ENCODE results near the gene POLR2L. TPM values are rescaled to one million over a fixed set of nuclear protein-coding genes. Genes with fewer than 3 reads are reported as not detected.

The POLR2L gene
- total RNA-seq, 1 donor from 2014 or later = 53.8 TPM

DNA sequence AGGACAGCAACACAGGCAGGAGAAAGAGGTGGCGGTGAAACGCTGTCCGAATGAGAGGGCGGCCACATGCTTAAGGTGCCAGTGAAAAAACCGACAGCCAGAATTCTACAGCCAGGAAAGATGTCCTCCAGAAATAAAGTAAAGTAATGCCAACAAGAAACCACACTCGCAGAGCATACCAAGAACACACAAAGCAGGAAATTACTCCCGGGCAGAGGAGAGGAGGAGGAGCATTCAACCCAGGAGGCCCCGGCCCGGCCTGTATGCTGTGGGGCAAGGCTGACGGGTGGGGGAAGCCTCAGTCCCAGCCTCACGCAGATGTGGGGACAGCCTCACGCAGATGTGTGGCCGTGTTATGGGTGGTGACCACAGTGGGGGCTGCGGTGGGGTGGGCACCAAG, 40.3 kb upstream of the POLR2L start:
- Histone ChIP-seq H3K27me3 (no peaks in the 10 kb centered on the region), H3K27ac (no peak overlapping the region), H3K36me3 (no peaks in the 10 kb centered on the region), H3K4me1 (no peaks in the 10 kb centered on the region), H3K9me3 (no peaks in the 10 kb centered on the region), H3K4me3 (no peak overlapping the region)
- intact Hi-C loops (cut with DNase I) = no loop called here
- no peak for DNase-seq (ENCODE audit: extremely low spot score in 2 of 2)
- TF ChIP-seq POLR2AphosphoS5 (IDR thresholded peaks at IDR 0.05; ENCODE audit: insufficient read depth in 1 of 2, low read depth in 1 of 2) (no peak), POLR2A (IDR thresholded peaks at IDR 0.05) (no peak)
- TF ChIP-seq, protein P1, sequence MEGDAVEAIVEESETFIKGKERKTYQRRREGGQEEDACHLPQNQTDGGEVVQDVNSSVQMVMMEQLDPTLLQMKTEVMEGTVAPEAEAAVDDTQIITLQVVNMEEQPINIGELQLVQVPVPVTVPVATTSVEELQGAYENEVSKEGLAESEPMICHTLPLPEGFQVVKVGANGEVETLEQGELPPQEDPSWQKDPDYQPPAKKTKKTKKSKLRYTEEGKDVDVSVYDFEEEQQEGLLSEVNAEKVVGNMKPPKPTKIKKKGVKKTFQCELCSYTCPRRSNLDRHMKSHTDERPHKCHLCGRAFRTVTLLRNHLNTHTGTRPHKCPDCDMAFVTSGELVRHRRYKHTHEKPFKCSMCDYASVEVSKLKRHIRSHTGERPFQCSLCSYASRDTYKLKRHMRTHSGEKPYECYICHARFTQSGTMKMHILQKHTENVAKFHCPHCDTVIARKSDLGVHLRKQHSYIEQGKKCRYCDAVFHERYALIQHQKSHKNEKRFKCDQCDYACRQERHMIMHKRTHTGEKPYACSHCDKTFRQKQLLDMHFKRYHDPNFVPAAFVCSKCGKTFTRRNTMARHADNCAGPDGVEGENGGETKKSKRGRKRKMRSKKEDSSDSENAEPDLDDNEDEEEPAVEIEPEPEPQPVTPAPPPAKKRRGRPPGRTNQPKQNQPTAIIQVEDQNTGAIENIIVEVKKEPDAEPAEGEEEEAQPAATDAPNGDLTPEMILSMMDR (IDR thresholded peaks at IDR 0.05) = no peak

DNA sequence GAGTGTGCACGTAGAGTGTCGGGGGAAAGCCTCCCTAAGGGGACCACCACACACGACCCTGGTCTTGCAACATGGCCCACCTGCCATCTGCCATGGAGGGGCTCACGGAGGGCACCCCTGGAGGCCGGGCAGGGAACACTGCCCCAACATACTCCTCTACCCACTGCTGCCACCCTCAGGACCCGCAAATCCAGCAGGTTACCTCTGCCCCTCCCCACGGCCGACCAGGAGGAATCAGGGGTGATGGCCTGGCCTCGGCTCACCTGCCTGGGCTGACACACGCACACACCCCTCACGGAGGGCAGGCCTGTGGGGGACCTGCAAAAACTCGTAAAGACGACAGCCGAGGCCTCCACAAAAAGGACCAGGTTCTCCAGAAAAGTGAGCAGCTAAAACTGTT, 38.1 kb upstream of the POLR2L start:
- H3K9me3 ChIP-seq = no peaks in the 10 kb centered on the region
- no peak overlapping the region for H3K27ac ChIP-seq
- no peak for DNase-seq (ENCODE audit: extremely low spot score in 2 of 2)
- no peaks in the 10 kb centered on the region for H3K36me3 ChIP-seq
- H3K4me1 ChIP-seq = no peaks in the 10 kb centered on the region
- no peak overlapping the region for H3K4me3 ChIP-seq
- TF ChIP-seq POLR2A (IDR thresholded peaks at IDR 0.05) (no peak), POLR2AphosphoS5 (IDR thresholded peaks at IDR 0.05; ENCODE audit: insufficient read depth in 1 of 2, low read depth in 1 of 2) (no peak)
- TF ChIP-seq, protein P1 (IDR thresholded peaks at IDR 0.05) = no peak
- H3K27me3 ChIP-seq = no peaks in the 10 kb centered on the region
- intact Hi-C loops (cut with DNase I) = no loop called here

DNA sequence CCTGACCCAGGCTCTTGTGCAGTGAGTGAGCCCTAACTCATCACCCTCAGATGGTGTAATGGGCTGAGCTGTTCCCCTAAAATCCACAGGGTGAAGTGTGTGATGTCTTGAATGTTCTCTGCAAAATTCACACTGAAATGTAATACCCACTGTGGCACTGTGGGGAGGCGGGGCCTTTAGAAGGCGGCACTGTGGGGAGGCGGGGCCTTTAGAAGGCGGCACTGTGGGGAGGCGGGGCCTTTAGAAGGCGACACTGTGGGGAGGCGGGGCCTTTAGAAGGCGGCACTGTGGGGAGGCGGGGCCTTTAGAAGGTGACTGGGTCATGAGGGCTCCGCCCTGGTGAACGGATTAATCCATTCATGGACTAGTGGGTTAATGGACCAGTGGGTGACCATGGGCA, 35.2 kb upstream of the POLR2L start:
- H3K36me3 ChIP-seq = no peaks in the 10 kb centered on the region
- no peaks in the 10 kb centered on the region for H3K9me3 ChIP-seq
- no peaks in the 10 kb centered on the region for H3K4me1 ChIP-seq
- H3K27ac ChIP-seq = no peak overlapping the region
- no peak overlapping the region for H3K4me3 ChIP-seq
- intact Hi-C loops (cut with DNase I) = no loop called here
- DNase-seq (ENCODE audit: extremely low spot score in 2 of 2) = no peak
- no peak for TF ChIP-seq POLR2AphosphoS5 (IDR thresholded peaks at IDR 0.05; ENCODE audit: insufficient read depth in 1 of 2, low read depth in 1 of 2)
- TF ChIP-seq POLR2A (IDR thresholded peaks at IDR 0.05) = no peak
- no peaks in the 10 kb centered on the region for H3K27me3 ChIP-seq

DNA sequence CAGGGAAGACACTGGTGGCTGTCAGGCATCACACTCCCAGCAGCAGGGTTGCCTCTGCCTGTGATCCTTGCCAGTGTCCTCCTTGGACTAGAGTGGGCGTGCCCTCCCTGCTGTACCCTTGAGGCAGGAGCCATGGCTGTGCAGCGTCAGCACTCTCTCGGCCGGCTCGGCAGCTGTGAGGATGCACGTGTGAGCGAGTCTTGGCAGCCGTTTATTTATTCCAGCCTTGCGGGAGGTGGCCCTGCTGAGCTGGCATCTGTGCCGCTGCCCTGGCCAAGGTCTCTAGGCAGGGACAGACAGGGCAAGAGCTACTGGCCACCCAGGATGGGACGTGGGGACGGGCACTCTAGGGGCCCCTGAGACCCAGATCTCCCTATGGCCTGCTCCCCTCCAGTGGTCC, 34.2 kb upstream of the POLR2L start:
- Histone ChIP-seq H3K27ac (no peak overlapping the region), H3K27me3 (no peaks in the 10 kb centered on the region), H3K4me3 (no peak overlapping the region), H3K4me1 (no peaks in the 10 kb centered on the region), H3K36me3 (no peaks in the 10 kb centered on the region), H3K9me3 (no peaks in the 10 kb centered on the region)
- no peak for TF ChIP-seq POLR2A (IDR thresholded peaks at IDR 0.05)
- no peak for TF ChIP-seq POLR2AphosphoS5 (IDR thresholded peaks at IDR 0.05; ENCODE audit: insufficient read depth in 1 of 2, low read depth in 1 of 2)
- TF ChIP-seq, protein P1 (IDR thresholded peaks at IDR 0.05) = no peak
- intact Hi-C loops (cut with DNase I) = no loop called here
- DNase-seq (ENCODE audit: extremely low spot score in 2 of 2) = no peak

DNA sequence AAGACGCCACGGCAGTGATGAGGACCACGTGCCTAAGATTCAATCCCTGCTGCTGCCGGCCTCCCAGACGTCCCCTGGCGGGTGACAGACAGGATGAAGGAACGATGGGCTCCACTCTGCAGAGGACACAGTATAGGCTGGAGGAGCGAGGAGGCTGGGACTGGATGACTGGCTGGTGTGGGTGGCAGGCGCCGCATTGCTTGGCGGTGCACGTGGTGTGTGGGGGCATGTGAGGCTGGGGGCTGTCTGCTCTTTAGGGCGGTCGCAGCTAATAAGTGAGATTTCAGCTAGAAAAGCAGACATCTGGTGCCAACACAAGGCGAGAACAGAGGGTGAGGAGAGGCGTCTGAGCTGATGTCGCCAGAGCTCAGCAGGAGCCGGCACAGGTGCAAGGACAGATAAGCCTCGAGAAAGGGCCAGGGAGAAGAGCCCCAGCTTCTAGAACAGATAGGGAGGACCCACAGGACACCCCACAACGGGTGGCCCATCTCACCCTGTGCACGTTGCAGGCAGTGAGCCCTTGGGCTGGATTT, 33.5 kb upstream of the POLR2L start:
- no peaks in the 10 kb centered on the region for H3K36me3 ChIP-seq
- intact Hi-C loops (cut with DNase I) = no loop called here
- no peak for DNase-seq (ENCODE audit: extremely low spot score in 2 of 2)

More for the DNA sequence above, 33.5 kb upstream of the POLR2L start:
- H3K4me1 ChIP-seq = no peaks in the 10 kb centered on the region
- H3K9me3 ChIP-seq = no peaks in the 10 kb centered on the region
- no peak overlapping the region for H3K27ac ChIP-seq
- H3K4me3 ChIP-seq = no peak overlapping the region
- TF ChIP-seq POLR2AphosphoS5 (IDR thresholded peaks at IDR 0.05; ENCODE audit: insufficient read depth in 1 of 2, low read depth in 1 of 2) (no peak), POLR2A (IDR thresholded peaks at IDR 0.05) (no peak)
- TF ChIP-seq, protein P1 (IDR thresholded peaks at IDR 0.05) = no peak
- H3K27me3 ChIP-seq = no peaks in the 10 kb centered on the region
